ENCODE data around the gene KIF11. TPM values are rescaled to one million over a fixed set of nuclear protein-coding genes. Genes with fewer than 3 reads are reported as not detected.
A peak's percentile ranks its signal among the peaks of the same experiment; 100 is the strongest.
"Not testable (repeated sequence)": the region's sequence is repeated elsewhere in the genome, so short reads cannot be mapped to it uniquely, and the experiment has no call there.

KIF11 gene
- total and polyA plus RNA-seq, 5 experiments from 2014 or later: 0.20 to 0.96 (median 0.55) TPM

GRCh38 chr10:92593619-92594588 lies 974 bp downstream of the KIF11 start:
- Mint-ChIP-seq H3K9me3 (peaks cover 0 to 3% (median 0%) of the 10 kb centered on the region in 9 donors), H3K36me3 (peaks cover 0 to 3% (median 0%) of the 10 kb centered on the region in 3 donors), H3K27ac (peak overlapping the region in 2 of 10 donors; percentile 81 to 100), H3K27me3 (peaks cover 0 to 2% (median 0%) of the 10 kb centered on the region in 5 donors), H3K4me1 (peaks cover 16 to 42% (median 30%) of the 10 kb centered on the region in 4 donors), H3K4me3 (peak overlapping the region; percentile 94 to 99 (median 98))
- ATAC-seq (no peak), DNase-seq (no peak)
- POLR2A ChIA-PET: no interaction called here

- peaks cover 0 to 3% (median 0%) of the 10 kb centered on the region in 3 donors for H3K36me3 Mint-ChIP-seq
- DNase-seq: no peak
- H3K4me1 Mint-ChIP-seq: peaks cover 15 to 39% (median 27%) of the 10 kb centered on the region in 4 donors
- ATAC-seq: no peak
- H3K27ac Mint-ChIP-seq: no peak overlapping the region
- H3K9me3 Mint-ChIP-seq: peaks cover 0 to 3% (median 0%) of the 10 kb centered on the region in 9 donors
- POLR2A ChIA-PET: no interaction called here
- peaks cover 0 to 2% (median 0%) of the 10 kb centered on the region in 5 donors for H3K27me3 Mint-ChIP-seq
- peak overlapping the region in 3 of 10 donors; percentile 2 to 16 (median 4) for H3K4me3 Mint-ChIP-seq
These were observed 2.6 kb downstream of the KIF11 start for GRCh38 chr10:92595505-92595904.

DNA sequence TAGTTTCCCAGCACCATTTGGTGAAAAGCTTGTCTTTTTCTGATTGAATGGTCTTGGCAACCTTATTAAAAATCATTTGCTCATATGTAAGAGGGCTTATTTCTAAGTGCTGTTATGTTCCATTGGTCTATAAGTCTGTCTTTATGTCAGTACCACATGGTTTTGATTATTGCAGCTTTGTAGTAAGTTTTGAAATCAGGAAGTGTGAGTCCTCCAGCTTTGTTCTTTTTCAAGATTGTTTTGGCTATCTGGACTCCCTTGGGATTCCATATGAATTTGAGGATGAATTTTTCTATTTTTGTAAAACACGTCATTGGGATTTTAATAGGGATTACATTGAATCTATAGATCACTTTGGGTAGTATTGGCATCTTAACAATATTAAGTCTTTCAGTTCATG lies 5.4 kb downstream of the KIF11 start:
- DNase-seq (no peak), ATAC-seq (no peak)
- H3K27ac Mint-ChIP-seq: no peak overlapping the region
- H3K36me3 Mint-ChIP-seq: no peaks in the 10 kb centered on the region
- no peak overlapping the region for H3K4me3 Mint-ChIP-seq
- POLR2A ChIA-PET: interaction anchor here (0.5 kb wide), 1 partner anchor 42 kb away, joined by 5 read pairs; no protein-coding TSS in a partner anchor
- H3K4me1 Mint-ChIP-seq: peaks cover 0 to 25% (median 3%) of the 10 kb centered on the region in 4 donors
- H3K27me3 Mint-ChIP-seq: peaks cover 0 to 2% (median 0%) of the 10 kb centered on the region in 5 donors
- H3K9me3 Mint-ChIP-seq: no peaks in the 10 kb centered on the region

- DNase-seq (no peak), ATAC-seq (no peak)
- POLR2A ChIA-PET: no interaction called here
- Mint-ChIP-seq H3K4me1 (peaks cover 3 to 26% (median 6%) of the 10 kb centered on the region in 4 donors), H3K36me3 (peaks cover 0 to 5% (median 3%) of the 10 kb centered on the region in 3 donors), H3K27ac (peak overlapping the region in 1 of 10 donors; percentile 0), H3K27me3 (no peaks in the 10 kb centered on the region), H3K4me3 (no peak overlapping the region), H3K9me3 (no peaks in the 10 kb centered on the region)
These were observed 11.9 kb downstream of the KIF11 start for GRCh38 chr10:92604841-92605240.

- H3K36me3 Mint-ChIP-seq: no peaks in the 10 kb centered on the region
- H3K27ac Mint-ChIP-seq: no peak overlapping the region
These were observed 22.6 kb downstream of the KIF11 start for GRCh38 chr10:92615515-92615914.

DNA sequence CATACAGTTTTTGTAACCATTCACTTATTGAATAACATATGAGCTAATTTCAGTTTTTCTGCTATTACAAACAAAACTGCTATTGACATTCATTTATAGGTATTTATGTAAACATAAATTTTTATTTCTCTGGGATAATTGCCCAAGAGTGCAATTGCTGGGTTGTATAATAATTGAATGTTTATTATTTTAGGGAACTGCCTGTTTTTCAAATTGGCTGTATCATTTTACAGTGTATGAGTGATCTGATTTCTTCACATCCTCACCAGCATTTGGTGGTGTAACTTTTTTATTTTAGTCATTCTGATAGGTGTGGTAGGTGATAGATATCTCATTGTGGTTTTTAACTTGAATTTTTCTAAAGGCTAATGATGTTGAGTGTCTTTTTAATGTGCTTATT lies 26.4 kb downstream of the KIF11 start:
- no peak for ATAC-seq

More at GRCh38 chr10:92615515-92615914, 22.6 kb downstream of the KIF11 start:
- ATAC-seq (no peak), DNase-seq (no peak)
- H3K4me1 Mint-ChIP-seq: no peaks in the 10 kb centered on the region
- no peaks in the 10 kb centered on the region for H3K27me3 Mint-ChIP-seq
- POLR2A ChIA-PET: no interaction called here
- H3K4me3 Mint-ChIP-seq: no peak overlapping the region
- no peaks in the 10 kb centered on the region for H3K9me3 Mint-ChIP-seq

GRCh38 chr10:92627845-92628480 lies 35.0 kb downstream of the KIF11 start:
- no peak overlapping the region for H3K4me3 Mint-ChIP-seq
- H3K27ac Mint-ChIP-seq: no peak overlapping the region
- peaks cover 0 to 7% (median 0%) of the 10 kb centered on the region in 3 donors for H3K36me3 Mint-ChIP-seq
- ATAC-seq (no peak), DNase-seq (no peak)
- H3K27me3 Mint-ChIP-seq: no peaks in the 10 kb centered on the region
- peaks cover 0 to 11% (median 0%) of the 10 kb centered on the region in 9 donors for H3K9me3 Mint-ChIP-seq
- POLR2A ChIA-PET: no interaction called here
- no peaks in the 10 kb centered on the region for H3K4me1 Mint-ChIP-seq

More for the DNA sequence above, 26.4 kb downstream of the KIF11 start:
- H3K9me3 Mint-ChIP-seq: peaks cover 0 to under 1% (median 0%) of the 10 kb centered on the region in 9 donors
- POLR2A ChIA-PET: no interaction called here
- H3K27me3 Mint-ChIP-seq: no peaks in the 10 kb centered on the region
- peaks cover 0 to 3% (median 0%) of the 10 kb centered on the region in 3 donors for H3K36me3 Mint-ChIP-seq
- no peaks in the 10 kb centered on the region for H3K4me1 Mint-ChIP-seq
- no peak overlapping the region for H3K27ac Mint-ChIP-seq
- H3K4me3 Mint-ChIP-seq: no peak overlapping the region
- DNase-seq: no peak

- Mint-ChIP-seq H3K4me1 (no peaks in the 10 kb centered on the region), H3K27ac (no peak overlapping the region), H3K4me3 (no peak overlapping the region), H3K36me3 (peaks cover 0 to 7% (median 0%) of the 10 kb centered on the region in 3 donors), H3K27me3 (no peaks in the 10 kb centered on the region), H3K9me3 (peaks cover 0 to 11% (median 0%) of the 10 kb centered on the region in 9 donors)
- DNase-seq (no peak), ATAC-seq (no peak)
- POLR2A ChIA-PET: no interaction called here
These were observed 37.0 kb downstream of the KIF11 start for GRCh38 chr10:92629945-92630344.

- Mint-ChIP-seq H3K27ac (no peak overlapping the region), H3K27me3 (no peaks in the 10 kb centered on the region), H3K4me3 (no peak overlapping the region), H3K4me1 (no peaks in the 10 kb centered on the region), H3K36me3 (no peaks in the 10 kb centered on the region), H3K9me3 (no peaks in the 10 kb centered on the region)
- ATAC-seq (no peak), DNase-seq (no peak)
- POLR2A ChIA-PET: no interaction called here
These were observed 45.1 kb downstream of the KIF11 start for GRCh38 chr10:92638037-92638436.

DNA sequence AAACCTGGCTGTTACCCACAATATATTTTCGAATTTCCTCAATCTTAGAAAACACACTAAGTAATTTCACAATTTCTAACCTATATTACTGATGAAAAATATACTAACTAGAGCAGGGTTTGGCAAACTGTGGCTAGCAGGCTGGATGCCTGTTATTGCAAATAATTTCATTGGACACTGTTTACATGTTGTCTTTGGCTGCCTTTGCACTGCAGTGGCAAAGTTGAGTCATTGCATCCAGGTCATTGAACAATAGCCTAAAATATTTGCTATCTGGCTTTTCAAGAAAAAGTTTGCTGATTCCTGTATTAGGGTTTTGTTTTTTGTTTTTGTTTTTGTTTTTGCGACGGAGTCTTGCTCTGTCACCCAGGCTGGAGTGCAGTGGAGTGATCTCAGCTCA lies 47.2 kb downstream of the KIF11 start:
- Mint-ChIP-seq H3K36me3 (no peaks in the 10 kb centered on the region), H3K27me3 (no peaks in the 10 kb centered on the region), H3K27ac (no peak overlapping the region), H3K4me1 (peaks cover 0 to 1% (median 0%) of the 10 kb centered on the region in 4 donors), H3K4me3 (no peak overlapping the region), H3K9me3 (no peaks in the 10 kb centered on the region)
- DNase-seq: no peak
- POLR2A ChIA-PET: no interaction called here
- no peak for ATAC-seq

- DNase-seq: no peak
- no peak for ATAC-seq
- Mint-ChIP-seq H3K27me3 (no peaks in the 10 kb centered on the region), H3K9me3 (no peaks in the 10 kb centered on the region), H3K36me3 (peaks cover 0 to 5% (median 2%) of the 10 kb centered on the region in 3 donors), H3K27ac (no peak overlapping the region), H3K4me1 (peaks cover 0 to 1% (median 0%) of the 10 kb centered on the region in 4 donors), H3K4me3 (no peak overlapping the region)
- POLR2A ChIA-PET: no interaction called here
These were observed 48.6 kb downstream of the KIF11 start for GRCh38 chr10:92641492-92641891.

GRCh38 chr10:92644921-92645320 lies 52.0 kb downstream of the KIF11 start:
- no peaks in the 10 kb centered on the region for H3K27me3 Mint-ChIP-seq
- peaks cover 0 to 1% (median 0%) of the 10 kb centered on the region in 4 donors for H3K4me1 Mint-ChIP-seq
- no peak for DNase-seq
- peaks cover 0 to 5% (median 4%) of the 10 kb centered on the region in 3 donors for H3K36me3 Mint-ChIP-seq
- H3K9me3 Mint-ChIP-seq: no peaks in the 10 kb centered on the region
- no peak overlapping the region for H3K4me3 Mint-ChIP-seq
- POLR2A ChIA-PET: no interaction called here
- no peak overlapping the region for H3K27ac Mint-ChIP-seq
- no peak for ATAC-seq

DNA sequence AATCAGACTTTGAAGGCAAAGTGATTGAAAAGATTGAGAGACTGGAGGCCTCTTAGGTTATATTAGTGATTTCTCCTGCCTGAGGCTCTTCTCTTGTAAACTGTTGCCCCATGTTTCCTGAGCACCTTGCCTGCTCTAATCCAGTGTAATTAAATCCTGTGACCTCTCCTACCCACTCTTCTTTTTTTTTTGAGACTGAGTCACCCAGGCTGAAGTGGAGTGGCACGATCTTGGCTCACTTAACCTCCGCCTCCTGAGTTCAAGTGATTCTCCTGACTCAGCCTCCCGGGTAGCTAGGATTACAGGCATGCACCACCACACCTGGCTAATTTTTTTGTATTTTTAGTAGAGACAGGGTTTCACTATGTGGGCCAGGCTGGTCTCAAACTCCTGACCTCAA lies 57.9 kb downstream of the KIF11 start:
- DNase-seq, H3K9me3 Mint-ChIP-seq, H3K4me3 Mint-ChIP-seq, H3K27ac Mint-ChIP-seq, H3K36me3 Mint-ChIP-seq, H3K4me1 Mint-ChIP-seq, POLR2A ChIA-PET, ATAC-seq, H3K27me3 Mint-ChIP-seq: not testable (repeated sequence)
